ENCODE data around the gene MED26. TPM values are rescaled to one million over a fixed set of nuclear protein-coding genes. Genes with fewer than 3 reads are reported as not detected.

Gene MED26
- total and polyA plus RNA-seq, 2 of the 13 experiments (the other 11 are each of a cell fraction or from before 2014, with no cell fraction given) = 3.5 to 3.8 TPM

DNA sequence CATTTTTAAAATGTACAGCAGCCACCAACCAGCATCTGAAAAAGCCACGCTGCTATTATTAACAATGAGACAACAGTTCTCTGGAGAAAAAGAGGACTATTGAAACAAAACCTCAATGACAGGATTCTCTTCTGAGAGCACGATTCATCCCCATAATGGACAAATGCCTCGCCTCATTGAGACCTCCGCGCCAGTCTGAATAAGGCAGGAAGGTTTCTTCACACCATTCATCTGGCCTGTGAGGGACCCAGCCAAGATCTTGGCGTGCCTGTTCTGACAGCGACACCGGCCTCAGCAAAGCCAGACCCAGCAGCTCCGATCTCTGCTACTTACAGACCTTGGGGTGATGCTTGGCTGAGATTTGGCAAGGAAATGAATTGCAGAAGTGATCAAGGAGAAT lies 17.1 kb upstream of the MED26 start (continued):
- TF ChIP-seq, protein P1, sequence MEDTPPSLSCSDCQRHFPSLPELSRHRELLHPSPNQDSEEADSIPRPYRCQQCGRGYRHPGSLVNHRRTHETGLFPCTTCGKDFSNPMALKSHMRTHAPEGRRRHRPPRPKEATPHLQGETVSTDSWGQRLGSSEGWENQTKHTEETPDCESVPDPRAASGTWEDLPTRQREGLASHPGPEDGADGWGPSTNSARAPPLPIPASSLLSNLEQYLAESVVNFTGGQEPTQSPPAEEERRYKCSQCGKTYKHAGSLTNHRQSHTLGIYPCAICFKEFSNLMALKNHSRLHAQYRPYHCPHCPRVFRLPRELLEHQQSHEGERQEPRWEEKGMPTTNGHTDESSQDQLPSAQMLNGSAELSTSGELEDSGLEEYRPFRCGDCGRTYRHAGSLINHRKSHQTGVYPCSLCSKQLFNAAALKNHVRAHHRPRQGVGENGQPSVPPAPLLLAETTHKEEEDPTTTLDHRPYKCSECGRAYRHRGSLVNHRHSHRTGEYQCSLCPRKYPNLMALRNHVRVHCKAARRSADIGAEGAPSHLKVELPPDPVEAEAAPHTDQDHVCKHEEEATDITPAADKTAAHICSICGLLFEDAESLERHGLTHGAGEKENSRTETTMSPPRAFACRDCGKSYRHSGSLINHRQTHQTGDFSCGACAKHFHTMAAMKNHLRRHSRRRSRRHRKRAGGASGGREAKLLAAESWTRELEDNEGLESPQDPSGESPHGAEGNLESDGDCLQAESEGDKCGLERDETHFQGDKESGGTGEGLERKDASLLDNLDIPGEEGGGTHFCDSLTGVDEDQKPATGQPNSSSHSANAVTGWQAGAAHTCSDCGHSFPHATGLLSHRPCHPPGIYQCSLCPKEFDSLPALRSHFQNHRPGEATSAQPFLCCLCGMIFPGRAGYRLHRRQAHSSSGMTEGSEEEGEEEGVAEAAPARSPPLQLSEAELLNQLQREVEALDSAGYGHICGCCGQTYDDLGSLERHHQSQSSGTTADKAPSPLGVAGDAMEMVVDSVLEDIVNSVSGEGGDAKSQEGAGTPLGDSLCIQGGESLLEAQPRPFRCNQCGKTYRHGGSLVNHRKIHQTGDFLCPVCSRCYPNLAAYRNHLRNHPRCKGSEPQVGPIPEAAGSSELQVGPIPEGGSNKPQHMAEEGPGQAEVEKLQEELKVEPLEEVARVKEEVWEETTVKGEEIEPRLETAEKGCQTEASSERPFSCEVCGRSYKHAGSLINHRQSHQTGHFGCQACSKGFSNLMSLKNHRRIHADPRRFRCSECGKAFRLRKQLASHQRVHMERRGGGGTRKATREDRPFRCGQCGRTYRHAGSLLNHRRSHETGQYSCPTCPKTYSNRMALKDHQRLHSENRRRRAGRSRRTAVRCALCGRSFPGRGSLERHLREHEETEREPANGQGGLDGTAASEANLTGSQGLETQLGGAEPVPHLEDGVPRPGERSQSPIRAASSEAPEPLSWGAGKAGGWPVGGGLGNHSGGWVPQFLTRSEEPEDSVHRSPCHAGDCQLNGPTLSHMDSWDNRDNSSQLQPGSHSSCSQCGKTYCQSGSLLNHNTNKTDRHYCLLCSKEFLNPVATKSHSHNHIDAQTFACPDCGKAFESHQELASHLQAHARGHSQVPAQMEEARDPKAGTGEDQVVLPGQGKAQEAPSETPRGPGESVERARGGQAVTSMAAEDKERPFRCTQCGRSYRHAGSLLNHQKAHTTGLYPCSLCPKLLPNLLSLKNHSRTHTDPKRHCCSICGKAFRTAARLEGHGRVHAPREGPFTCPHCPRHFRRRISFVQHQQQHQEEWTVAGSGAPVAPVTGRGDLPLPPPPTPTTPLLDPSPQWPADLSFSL (CRISPR knock-in tag; IDR thresholded peaks at IDR 0.05) = no peak
- no peak for TF ChIP-seq POLR2AphosphoS5 (IDR thresholded peaks at IDR 0.05; ENCODE audit: low read depth, low read length)
- no peak for TF ChIP-seq ZNF547 (CRISPR knock-in tag; IDR thresholded peaks at IDR 0.05)

DNA sequence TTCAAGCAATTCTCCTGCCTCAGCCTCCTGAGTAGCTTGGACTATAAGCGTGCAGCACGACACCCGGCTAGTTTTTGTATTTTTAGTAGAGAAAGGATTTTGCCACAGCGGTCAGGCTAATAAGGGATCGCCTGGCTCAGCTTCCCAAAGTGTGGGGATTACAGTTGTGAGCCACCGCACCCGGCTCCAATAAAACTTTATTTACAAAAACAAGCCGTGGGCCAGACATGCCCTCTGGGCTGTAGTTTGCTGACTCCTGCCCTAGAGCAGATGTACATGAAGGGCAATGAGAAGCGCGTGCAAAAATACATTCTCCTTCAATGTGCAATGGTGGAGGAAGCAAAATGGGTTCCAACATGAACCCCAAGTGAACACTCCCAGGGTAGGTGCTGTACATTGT lies 13.7 kb upstream of the MED26 start:
- intact Hi-C loops (cut with micrococcal nuclease; ENCODE audit: unreplicated experiment) = no loop called here
- WGBS (ENCODE audit: low lambda C conversion rate) = 98% methylated on average over 10 of the region's 10 CpGs
- FAIRE-seq = no peak
- peaks cover 9% of the 10 kb centered on the region for H3K4me1 ChIP-seq (ENCODE audit: insufficient read depth, low read length)
- H3K27me3 ChIP-seq (ENCODE audit: control insufficient read depth in 1 of 2, insufficient read depth in 2 of 2, low read length in 2 of 2) = no peaks in the 10 kb centered on the region
- H3K4me2 ChIP-seq (ENCODE audit: low read depth, low read length) = no peak overlapping the region
- no peak for DNase-seq (ENCODE audit: low spot score)
- H3K27ac ChIP-seq (ENCODE audit: extremely low read length, insufficient read depth, low read length) = no peak overlapping the region
- POLR2A ChIA-PET = no interaction called here
- H4K20me1 ChIP-seq (ENCODE audit: insufficient read depth, low read length) = peaks cover 2% of the 10 kb centered on the region
- H3K9me3 ChIP-seq (ENCODE audit: low read length) = no peaks in the 10 kb centered on the region
- H3K4me3 ChIP-seq (replicated peaks in 1 of 3; ENCODE audit: insufficient read depth in 1 of 3, low read depth in 2 of 3, low read length in 3 of 3) = no peak overlapping the region
- BruUV-seq (replicated peaks) = no TSS peak
- CTCF ChIA-PET (ENCODE audit: low intra/inter-chr PET ratio, low total read pairs) = no interaction called here
- in situ Hi-C loops (cut with HindIII; ENCODE audit: extremely low pct_ligation_motif_present, low pct_unique_long_range_greater_than_20kb) = no loop called here
- peaks cover 18 to 50% of the 10 kb centered on the region in 2 experiments for H3K36me3 ChIP-seq (replicated peaks in 1 of 2; ENCODE audit: control insufficient read depth in 1 of 2, insufficient read depth in 2 of 2, low read length in 2 of 2)
- no peak for ATAC-seq
- no peak overlapping the region for H2AFZ ChIP-seq (ENCODE audit: low read length)
- H3K9ac ChIP-seq (ENCODE audit: insufficient read depth, low read depth, low read length) = no peak overlapping the region
- H3K79me2 ChIP-seq (ENCODE audit: insufficient read depth, low read length) = peaks cover 37% of the 10 kb centered on the region
- TF ChIP-seq, protein P2, sequence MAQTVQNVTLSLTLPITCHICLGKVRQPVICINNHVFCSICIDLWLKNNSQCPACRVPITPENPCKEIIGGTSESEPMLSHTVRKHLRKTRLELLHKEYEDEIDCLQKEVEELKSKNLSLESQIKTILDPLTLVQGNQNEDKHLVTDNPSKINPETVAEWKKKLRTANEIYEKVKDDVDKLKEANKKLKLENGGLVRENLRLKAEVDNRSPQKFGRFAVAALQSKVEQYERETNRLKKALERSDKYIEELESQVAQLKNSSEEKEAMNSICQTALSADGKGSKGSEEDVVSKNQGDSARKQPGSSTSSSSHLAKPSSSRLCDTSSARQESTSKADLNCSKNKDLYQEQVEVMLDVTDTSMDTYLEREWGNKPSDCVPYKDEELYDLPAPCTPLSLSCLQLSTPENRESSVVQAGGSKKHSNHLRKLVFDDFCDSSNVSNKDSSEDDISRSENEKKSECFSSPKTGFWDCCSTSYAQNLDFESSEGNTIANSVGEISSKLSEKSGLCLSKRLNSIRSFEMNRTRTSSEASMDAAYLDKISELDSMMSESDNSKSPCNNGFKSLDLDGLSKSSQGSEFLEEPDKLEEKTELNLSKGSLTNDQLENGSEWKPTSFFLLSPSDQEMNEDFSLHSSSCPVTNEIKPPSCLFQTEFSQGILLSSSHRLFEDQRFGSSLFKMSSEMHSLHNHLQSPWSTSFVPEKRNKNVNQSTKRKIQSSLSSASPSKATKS (CRISPR knock-in tag; IDR thresholded peaks at IDR 0.05) = no peak
- TF ChIP-seq ZMYM4 (CRISPR knock-in tag; IDR thresholded peaks at IDR 0.05) = no peak
- no peak for TF ChIP-seq ZFP82 (CRISPR knock-in tag; IDR thresholded peaks at IDR 0.05; ENCODE audit: borderline replicate concordance)
- no peak for TF ChIP-seq ZNF124 (CRISPR knock-in tag; IDR thresholded peaks at IDR 0.05)
